CD4-positive, alpha-beta T cell treated with Interferon gamma for 1 hour (primary cell): Measurements from ENCODE around the gene HSDL2.

Experiments
- DNase-seq: peaks from one replicate; pipeline ENCODE4 v3.0.0-alpha.2; 2020

The HSDL2 gene

DNA sequence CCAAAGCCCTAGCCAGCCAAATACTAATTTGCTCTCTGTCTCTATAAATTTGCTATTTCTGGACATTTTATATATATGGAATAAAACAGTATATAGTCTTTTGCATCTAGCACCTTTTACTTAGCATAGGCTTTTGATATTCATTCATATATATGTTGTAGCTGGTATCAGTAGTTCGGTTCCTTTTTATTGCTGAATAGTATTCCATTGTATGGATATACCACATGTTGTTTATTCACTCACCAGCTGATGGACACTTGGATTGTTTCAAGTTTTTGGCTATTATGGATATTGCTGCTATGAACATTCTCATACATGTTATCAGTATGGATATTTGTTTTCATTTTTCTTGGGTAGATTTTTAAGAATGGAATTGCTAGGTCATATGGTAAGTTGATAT lies 82.9 kb downstream of the HSDL2 start:
- no peak for DNase-seq

DNA sequence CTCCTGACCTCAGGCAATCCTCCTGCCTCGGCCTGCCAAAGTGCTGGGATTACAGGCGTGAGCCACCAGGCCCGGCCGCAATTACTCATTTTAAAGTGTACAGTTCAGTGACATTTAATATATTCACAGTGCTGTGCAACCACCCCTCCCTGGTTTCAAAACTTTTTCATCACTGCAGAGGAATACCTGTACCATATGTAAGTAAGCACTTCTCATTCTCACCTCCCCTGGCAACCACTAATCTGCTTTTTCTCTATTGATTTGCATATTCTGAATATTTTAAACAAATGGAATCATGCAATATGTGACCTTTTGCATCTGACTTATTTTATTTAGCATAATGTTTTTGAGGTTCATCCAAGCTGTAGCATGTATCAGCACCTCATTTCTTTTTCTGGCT lies 85.4 kb downstream of the HSDL2 start:
- DNase-seq = no peak

DNA sequence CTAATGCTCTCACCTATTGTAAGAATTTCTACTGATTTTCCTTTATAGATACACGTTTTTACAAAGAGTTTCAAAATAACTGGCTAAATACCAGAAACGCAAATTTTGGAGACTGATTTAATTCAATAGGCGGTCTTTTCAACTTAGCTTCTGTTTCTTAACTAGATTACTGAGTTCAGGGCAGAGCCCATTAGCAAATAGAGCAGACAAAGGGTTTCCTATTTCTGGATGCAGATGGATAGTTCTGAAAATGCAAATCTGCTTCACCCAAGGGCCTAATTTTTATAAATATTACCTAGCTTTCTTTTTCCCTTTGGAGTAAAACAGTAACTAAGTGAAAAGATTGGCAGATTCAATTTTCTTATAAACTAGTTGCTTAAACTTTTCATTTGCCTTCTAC lies 93.1 kb downstream of the HSDL2 start:
- no peak for DNase-seq

DNA sequence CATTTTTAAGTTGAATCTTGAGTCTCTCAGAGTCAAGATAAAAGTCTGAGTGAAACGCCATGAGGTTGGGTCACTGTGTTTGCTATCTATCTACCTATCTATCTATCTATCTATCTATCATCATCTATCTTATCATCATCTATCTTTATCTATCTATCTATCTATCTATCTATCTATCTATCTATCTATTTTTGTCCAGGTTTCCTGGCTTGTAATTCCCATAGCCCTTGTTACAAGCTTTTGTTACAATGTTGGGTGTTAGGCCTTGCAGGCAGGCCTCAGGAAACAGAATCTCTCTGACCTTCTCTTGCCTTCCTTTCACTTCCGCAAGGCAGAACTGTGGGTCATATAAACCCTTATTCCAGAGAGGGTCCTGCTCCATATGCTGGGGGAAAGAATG lies 94.1 kb downstream of the HSDL2 start:
- no peak for DNase-seq

DNA sequence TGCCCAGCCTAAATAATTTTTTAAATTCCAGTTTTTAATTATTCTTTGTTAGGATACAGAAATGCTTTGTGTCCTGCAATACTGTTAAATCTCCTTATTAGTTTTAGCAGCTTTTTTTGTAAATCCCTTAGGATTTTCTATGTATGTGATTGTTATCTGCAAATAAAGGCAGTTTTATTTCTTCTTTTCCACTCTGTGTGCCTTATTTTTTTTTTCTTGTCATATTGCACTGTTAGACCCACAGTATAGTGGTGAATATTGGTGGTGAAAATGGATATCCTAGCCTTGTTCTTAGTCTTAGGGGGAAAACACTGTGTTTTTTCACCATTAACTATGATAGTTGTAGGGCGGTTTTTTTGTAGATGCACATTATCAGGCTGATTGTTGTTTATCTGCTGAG lies 95.4 kb downstream of the HSDL2 start:
- no peak for DNase-seq

DNA sequence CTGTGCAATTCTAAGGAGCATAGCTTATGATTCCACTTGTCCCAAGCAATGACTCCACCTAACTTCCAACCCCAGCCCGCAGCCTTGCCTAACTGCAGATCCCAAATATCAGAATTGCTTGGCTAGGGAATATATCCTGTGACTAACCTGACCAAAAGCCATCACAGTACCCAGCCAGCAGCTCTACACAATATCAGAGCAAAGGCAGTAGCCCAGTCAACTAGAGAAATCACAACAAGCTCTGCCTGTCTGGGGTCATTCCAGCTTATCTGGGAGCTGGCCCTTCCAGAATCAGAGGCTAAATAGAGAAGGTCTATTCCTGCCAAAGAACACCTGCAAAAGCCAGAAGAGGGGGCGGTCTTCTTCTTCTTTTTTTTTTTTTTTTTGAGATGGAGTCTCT lies 97.4 kb downstream of the HSDL2 start:
- no peak for DNase-seq

DNA sequence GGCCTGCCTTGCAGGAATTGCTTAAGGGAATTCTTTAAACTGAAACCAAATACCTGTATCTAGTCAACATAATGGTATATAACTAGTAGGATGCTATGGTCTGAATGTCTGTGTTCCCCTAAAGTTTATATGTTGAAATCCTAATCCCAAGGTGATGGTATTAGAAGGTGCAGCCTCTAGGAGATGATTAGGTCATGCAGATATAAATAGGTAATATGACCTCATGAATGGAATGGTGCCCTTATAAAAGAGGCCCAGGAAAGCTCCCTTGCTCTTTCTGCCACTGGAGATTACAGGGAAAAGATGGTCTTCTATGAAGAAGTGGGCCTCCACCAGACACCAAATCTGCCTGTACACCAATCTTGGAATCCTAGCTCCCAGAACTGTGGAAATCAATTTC lies 99.3 kb downstream of the HSDL2 start:
- no peak for DNase-seq

DNA sequence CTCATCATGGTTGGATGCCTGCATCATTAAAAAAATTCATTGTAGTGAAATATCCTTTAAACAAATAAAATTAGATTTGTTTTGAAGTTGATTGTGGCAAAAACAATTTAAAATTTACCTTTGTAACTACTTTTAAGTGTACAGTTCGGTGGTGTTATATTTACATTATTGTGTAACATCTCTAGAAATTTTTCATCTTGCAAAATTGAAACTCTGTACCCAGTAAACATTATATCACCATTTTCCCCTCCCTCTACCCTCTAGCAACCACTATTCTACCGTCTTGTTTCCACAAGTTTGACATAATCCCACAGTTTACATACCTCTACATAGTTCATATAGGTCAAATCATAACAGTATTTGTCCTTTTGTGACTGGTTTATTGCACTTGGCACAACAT lies 104.7 kb downstream of the HSDL2 start:
- DNase-seq = no peak

DNA sequence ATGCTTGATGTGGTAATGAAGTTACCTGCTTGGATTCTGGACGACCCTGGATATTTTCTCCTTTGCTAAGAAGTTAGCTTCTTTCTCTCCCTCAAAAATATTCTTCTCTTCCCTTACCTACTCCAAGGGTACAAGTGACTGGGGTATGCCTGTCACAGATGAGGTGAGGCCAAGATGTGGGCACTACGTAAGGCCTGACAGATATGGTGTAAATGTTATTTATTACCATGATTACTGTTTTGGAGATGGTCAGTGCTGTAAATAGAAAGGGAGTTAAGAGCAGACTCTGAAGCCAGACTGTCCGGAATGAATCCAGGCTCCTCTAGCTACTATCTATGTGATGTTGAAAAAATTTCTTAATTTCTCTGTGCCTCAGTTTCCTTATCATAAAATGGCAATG lies 105.7 kb downstream of the HSDL2 start:
- DNase-seq = no peak

DNA sequence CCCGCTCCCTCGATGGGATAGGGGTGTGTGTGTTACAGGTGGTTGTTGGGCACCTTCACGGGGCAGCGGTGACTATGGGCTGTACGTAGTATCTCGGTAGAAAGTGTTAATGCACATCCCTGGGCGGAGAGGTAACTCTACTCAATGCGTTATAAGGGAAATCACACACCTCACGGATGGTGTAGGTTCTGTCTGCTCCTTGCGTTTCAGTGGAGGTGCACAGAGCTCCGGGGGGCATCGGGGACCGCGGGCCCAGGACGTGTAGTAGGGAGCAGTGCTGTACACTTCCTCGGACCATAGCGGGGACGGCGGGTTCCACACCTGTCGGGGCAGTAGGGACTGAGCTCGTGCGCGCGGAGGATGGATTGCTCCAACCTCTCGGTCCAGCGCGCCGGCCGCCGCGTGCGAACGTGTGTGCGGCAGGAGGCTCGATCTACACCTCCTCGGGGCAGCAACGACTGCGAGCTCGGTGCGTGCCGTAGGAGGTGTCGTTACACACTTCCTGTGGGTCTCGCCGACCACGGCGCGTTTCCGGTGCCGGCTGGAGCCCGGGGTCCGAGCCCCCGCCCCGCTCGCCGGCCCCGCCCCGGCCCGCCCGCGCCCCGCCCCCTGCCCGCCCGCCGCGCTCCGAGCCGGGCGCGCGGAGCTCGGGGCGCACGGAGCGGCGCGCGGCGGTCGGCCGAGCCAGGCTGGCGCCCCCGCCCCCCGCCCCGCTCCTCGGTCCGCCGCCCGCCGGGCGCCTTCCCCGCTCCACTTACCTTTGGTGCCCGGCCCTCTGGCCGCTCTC lies 106.5 kb downstream of the HSDL2 start, which contains the start of gene KIAA1958:
Gene KIAA1958, plus strand, starts transcription at position 607 of the 787 bp plus-strand sequence. CDS start 87,254 bp downstream, outside the sequence.
- peak; percentile 89 for DNase-seq

DNA sequence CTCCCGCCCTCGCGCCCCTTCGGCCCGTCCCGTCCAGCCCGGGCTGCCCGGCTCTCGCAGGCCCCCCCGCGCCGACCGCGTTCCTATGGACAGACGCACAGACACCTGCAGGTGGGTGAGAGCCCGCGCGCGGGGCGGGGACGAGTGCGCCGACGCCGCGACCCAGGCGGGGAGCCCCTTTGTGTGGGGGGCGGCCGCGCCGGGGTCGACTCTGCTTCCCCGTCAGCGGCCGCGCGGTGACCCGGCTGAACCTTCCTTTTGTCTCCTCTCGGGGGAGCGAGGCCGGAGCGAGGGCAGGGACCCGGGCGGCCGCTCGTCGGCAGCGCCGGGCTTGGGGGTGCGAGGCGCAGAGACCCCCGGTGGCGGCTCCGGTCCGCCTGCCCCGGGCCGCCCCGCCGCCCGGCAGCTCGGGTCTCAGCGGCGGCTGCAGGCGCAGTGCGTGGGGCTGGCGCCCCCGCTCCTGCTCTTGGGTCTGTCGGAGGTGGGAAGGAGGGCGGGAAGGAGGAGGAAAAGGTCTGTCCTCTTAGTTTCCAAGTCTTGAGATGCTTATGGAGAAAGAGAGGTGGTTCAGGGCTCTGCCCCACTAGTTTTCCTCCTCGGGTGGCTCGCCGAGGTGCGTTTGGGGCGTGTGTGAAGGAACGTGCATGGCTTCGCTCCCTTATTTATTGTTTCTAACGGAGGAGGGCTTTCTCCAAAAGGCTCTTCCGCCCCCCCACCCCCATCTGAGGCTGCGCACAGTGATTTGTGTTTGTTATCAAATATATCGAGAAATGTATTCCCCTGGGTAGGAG lies 107.3 kb downstream of the HSDL2 start:
- peak; percentile 59 for DNase-seq

DNA sequence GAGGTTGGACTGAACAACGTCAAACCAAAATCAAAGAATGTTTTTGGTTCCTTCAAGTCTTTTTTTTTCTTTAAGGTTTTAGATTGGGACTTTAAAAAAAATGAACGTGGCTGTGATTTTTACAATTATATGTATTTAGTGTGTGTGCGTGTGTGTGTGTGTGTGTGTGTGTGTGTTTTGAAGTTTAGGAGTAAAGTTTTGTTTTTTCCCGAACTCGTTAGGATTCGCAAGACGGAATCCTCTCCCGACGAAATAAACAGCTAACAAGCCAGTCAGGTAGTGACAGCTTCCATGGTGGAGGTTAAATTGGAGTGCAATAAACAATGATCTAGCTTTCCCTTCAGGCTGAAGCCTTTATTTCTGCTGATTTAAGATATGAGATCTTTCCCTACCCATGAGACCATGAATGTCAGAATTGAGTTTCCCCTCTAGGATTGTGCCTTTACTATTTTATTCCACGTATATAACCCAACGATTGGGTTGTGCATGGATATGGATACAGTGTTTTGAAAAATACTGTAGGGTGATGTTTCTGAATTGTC lies 108.0 kb downstream of the HSDL2 start:
- no peak for DNase-seq

DNA sequence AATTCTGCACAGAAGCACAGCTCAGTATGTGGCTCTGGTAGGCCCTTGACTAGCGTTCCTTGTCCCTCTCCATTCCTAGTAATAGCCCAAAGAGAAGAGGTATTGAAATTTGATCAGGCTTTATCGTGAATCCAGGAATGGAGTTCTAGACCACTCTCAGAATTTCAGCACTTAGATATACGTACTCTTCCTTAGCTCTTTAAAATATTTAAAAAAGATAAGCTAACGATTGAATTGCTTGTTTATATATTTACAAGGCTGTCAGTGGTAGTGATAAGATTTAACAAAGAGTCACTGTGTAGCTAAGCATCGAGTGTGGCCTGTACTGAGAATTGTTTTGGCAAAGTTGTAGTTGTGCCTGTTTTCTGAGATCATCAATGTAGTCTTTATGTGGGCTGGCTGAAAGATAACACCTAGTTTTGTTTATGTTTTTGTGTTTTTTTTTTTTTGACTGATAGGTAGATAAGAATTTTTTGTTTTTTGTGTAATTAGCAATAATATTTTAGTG lies 109.2 kb downstream of the HSDL2 start:
- DNase-seq = no peak

DNA sequence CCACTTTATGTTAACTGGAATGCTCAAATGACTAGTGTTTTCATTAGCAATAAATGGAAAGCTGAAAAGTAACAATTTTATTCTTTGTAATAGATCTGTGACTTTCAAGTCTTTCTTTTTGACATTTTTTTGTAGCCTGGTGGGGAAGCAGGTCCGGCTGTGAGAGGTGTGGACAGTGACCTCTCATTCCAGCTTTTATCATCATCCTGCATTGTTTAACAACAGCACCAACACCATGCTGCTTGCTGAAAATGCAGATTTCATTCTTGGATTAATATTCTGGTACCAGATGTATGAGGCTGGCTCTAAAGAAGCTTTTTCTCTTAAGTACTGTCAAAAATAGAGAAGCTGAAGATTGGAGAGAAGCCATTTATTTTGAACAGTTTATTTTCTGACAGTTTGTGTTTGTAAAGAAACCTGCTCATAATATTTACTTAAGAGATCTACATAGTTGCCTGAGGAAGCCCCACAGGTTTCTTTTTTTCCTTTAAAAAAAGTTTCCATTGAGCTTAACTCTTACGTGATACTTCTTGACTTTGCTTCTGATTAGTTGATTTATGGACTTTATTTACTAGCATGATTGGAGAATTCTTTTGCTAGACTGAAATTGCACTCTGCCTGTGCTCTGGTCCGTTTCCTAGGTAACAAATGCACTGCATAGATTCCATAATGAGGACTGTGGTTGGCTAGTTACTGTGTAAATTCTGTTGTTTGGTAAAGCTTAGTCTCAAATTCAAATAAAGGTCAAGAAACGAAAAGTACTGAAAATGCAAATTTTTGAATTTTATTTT lies 110.2 kb downstream of the HSDL2 start:
- no peak for DNase-seq

DNA sequence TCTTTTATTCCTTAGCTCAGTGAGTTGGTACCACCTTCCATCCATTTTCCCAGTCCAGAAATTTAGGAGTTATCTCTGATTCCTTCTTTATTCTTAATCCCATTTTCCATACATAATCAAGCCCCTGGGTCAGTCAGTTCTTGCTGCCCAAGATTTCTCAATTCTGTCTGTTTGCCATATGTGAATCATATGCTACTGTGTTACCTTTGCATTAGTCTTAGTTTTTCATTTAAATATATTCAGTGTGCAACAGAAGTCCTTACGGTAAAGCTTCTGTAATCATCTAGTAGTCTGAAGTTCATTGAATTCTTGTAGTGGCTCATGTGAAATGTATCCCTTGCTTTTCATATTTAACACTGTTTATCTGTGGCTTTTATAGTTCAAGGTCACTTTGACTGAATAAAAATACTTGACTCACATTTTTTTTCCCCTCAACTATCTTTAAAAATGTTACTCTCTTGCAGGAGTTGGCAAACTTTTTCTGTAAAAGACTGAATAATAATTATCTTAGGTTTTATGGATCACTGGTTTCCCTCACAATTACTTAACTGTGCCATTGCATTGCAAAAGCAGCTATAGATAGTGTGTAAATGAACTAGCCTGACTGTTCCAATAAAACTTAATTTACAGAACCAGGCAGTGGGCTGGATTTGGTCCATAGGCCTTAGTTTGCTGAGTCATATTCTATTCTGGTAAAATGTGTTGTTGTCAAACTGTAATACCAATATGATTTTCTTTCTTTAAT lies 113.7 kb downstream of the HSDL2 start:
- no peak for DNase-seq

DNA sequence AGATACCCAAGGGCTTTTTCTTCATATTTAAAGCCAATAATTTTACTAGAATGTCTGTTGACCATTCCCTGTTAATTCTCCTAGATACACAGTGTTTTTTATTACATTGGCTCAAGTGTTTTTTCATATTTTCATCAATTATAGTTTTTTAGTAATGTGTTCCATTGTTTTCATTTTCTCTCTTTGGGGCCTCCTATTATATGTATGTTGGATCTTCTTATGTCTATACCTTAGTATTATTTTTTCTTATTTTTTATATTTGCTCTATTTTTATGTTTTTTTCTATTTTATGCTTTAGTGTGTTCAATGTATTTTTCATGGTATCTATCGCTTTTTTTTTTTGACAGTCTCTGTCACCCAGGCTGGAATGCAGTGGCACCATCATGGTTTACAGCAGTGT lies 114.2 kb downstream of the HSDL2 start:
- no peak for DNase-seq

DNA sequence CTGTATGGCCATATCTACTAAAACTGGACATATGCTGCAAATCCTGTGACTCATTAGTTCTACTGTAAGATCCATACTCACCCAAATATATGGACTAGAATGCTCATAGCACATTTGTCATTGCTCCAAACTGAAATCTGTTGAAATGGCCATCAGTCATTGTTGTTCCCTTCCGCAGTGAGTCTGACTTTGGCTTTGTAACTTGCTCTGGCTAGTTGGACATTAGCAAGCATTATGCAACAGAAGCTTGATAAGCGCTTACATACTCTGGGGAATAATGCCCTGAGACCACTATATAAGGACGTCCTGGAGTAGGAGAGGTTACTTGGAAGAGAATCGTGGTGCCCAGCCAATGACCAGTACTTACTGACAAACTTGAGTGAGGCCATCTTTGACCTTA lies 115.7 kb downstream of the HSDL2 start:
- no peak for DNase-seq

DNA sequence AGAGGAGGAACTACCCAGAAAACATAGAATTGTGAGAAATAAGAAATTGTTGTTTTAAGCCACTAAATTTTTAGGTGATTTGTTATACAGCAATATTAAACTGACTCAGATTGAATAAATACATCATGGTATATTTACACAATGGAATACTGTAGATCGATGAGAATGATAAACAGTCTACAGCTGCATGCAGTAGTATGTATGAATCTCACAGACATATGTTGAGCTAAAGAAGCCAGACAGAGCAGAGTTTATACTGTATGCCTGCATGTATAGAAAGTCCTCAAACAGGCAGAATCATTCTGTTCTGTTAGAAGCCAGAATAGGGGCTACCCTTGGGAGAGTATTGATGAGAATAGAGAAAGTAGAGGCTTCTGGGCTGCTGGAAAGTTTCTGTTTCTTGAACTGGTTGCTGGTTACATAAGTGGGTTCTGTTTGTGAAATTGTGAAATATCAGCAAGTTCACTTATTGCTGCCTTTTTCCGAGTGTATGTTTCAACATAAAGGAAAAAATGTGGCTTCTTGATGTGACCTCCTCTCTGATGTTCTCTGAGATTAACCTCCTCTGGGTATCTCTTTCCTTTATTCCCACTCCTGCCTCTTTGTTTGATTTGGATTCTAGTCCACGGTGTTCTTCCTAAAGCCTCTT lies 116.3 kb downstream of the HSDL2 start:
- DNase-seq = no peak

DNA sequence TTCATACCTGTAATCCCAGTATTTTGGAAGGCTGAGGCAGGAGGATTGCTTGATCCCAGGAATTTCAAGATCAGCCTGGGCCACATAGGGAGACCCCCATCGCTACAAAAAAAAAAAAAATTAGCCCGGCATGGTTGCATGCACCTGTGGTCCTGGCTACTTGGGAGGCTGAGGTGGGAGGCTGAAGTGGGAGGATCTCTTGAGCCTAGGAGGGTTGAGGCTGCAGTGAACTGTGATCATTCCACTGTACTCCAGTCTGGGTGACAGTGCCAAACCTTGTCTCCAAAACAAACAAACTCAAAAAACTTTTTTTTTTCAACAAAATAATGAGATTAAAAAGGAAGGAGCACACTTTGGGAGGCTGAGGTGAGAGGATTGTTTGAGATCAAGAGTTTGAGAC lies 120.9 kb downstream of the HSDL2 start:
- no peak for DNase-seq

DNA sequence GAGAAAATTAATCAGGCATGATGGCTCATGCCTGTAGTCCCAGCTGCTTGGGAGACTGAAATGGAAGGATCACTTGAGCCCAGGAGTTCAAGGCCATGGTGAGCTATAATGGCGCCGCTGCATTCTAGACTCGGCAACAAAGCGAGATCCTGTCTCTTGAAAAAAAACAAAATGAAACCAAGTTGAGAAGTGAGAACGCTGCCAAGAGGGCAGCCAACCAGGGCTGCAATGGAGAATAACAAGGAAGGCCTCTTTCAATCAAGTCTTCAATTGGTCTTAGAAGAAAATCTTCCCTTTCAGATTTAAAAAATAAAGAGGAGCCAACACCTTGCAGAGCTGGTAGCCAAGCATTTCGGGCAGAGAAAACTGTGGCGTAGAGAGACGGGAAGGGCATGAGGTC lies 121.4 kb downstream of the HSDL2 start:
- no peak for DNase-seq

DNA sequence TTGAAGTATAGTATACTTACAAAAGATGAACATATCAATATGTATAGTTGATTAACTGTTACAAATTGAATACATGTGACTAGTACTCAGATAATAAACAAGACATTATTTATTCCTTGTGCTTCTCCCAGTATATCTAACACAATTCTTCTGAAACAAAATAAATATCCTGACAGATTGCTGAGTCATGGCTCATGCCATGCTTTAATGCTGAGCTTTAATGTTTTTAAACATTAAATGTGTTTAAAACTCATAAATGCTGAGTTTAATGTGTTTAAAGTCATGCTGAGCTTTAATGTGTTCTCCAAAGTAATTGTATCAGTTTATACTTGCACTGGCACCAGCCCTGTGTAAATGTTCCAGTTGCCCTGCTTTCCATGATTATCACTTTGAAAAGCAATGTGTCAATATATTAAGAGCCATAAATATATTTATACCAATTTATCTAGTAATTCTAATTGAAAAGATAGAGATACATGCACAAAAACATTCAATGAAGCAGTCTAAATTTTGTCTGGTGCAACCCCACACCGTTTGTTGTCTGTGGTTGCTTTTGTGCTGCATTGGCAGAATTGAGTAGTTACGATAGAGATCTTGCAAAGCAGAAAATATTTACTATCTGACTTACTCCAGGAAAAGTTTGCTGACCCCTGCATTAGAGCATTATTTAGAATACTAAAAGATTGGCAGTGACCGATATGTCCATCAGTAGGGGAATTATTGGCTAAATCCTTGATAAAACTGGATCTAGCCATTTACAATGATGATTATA lies 122.5 kb downstream of the HSDL2 start:
- no peak for DNase-seq
